ENCODE measurements around the gene RAB3IL1. TPM values are rescaled to one million over a fixed set of nuclear protein-coding genes. Genes with fewer than 3 reads are reported as not detected.
"Not testable (repeated sequence)": the region's sequence is repeated elsewhere in the genome, so short reads cannot be mapped to it uniquely, and the experiment has no call there.

Gene RAB3IL1
- total RNA-seq, 1 donor from 2014 or later: 44.2 TPM

DNA sequence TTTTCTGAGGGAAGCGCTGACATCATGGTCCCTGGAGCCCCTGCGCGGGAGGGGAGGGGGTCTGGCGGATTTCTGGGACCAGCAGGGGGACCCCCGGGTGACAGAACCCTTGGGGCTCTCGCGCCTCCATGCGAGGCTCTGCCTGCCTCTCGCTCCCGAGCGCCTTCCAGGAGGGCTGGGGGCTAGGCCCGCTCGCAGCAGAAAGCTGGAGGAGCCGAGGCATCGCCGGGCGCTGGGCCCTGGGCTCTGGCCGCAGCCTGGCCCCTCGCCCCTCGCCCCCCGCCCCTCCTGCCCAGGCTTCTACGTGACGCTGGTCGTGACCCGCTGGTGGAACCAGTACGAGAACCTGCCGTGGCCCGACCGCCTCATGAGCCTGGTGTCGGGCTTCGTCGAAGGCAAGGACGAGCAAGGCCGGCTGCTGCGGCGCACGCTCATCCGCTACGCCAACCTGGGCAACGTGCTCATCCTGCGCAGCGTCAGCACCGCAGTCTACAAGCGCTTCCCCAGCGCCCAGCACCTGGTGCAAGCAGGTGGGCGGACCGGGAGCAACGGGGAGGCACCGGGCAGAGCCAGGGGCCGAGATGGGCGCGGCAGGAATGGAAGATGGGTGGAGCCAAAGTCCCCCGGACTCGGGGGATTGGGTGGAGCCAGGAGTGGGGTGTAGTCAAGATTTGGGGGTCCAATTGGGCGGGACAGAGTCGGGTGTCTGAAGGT lies 38.2 kb upstream of the RAB3IL1 start:
- Mint-ChIP-seq H3K27me3 (ENCODE audit: unreplicated experiment) (no peaks in the 10 kb centered on the region), H3K4me3 (ENCODE audit: unreplicated experiment) (no peak overlapping the region), H3K4me1 (ENCODE audit: unreplicated experiment) (peaks cover 9% of the 10 kb centered on the region), H3K27ac (ENCODE audit: unreplicated experiment) (peak overlapping the region; percentile 59), H3K36me3 (ENCODE audit: unreplicated experiment) (peaks cover 3% of the 10 kb centered on the region), H3K9me3 (ENCODE audit: unreplicated experiment) (no peaks in the 10 kb centered on the region)
- DNase-seq (ENCODE audit: extremely low spot score, unreplicated experiment): peak; percentile 80
- TF ChIP-seq, protein P1, sequence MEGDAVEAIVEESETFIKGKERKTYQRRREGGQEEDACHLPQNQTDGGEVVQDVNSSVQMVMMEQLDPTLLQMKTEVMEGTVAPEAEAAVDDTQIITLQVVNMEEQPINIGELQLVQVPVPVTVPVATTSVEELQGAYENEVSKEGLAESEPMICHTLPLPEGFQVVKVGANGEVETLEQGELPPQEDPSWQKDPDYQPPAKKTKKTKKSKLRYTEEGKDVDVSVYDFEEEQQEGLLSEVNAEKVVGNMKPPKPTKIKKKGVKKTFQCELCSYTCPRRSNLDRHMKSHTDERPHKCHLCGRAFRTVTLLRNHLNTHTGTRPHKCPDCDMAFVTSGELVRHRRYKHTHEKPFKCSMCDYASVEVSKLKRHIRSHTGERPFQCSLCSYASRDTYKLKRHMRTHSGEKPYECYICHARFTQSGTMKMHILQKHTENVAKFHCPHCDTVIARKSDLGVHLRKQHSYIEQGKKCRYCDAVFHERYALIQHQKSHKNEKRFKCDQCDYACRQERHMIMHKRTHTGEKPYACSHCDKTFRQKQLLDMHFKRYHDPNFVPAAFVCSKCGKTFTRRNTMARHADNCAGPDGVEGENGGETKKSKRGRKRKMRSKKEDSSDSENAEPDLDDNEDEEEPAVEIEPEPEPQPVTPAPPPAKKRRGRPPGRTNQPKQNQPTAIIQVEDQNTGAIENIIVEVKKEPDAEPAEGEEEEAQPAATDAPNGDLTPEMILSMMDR (IDR thresholded peaks at IDR 0.05): no peak

DNA sequence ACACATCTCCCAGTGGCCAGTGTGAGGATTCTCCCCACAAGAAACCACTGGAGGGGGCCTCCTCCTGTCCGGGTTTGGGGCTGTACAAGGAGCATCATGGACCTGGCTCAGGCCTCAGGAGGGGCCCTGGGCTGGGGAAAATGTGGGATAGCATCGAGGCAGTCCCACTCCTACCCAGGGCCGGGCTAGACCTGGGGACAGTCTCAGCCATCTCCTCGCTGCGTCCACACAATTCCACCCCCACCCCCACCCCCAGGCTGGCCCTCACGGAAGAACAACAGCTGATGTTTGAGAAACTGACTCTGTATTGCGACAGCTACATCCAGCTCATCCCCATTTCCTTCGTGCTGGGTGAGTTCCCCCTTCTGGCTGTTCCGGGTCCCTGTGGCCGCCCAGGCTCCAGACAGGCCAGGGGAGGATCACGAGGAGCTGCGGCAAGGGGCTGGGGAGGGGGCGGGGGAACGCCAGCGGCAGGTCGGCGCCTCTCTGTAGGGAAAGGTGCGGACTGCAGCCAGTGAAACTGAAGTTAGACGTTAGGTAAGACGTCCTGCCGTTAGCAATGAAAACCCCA lies 37.6 kb upstream of the RAB3IL1 start:
- H3K27me3 Mint-ChIP-seq (ENCODE audit: unreplicated experiment): no peaks in the 10 kb centered on the region
- H3K27ac Mint-ChIP-seq (ENCODE audit: unreplicated experiment): peak overlapping the region; percentile 59
- DNase-seq (ENCODE audit: extremely low spot score, unreplicated experiment): peak; percentile 83
- peaks cover 3% of the 10 kb centered on the region for H3K36me3 Mint-ChIP-seq (ENCODE audit: unreplicated experiment)
- no peaks in the 10 kb centered on the region for H3K9me3 Mint-ChIP-seq (ENCODE audit: unreplicated experiment)
- TF ChIP-seq, protein P1 (IDR thresholded peaks at IDR 0.05): peak; percentile 41
- H3K4me1 Mint-ChIP-seq (ENCODE audit: unreplicated experiment): peaks cover 14% of the 10 kb centered on the region
- H3K4me3 Mint-ChIP-seq (ENCODE audit: unreplicated experiment): no peak overlapping the region

DNA sequence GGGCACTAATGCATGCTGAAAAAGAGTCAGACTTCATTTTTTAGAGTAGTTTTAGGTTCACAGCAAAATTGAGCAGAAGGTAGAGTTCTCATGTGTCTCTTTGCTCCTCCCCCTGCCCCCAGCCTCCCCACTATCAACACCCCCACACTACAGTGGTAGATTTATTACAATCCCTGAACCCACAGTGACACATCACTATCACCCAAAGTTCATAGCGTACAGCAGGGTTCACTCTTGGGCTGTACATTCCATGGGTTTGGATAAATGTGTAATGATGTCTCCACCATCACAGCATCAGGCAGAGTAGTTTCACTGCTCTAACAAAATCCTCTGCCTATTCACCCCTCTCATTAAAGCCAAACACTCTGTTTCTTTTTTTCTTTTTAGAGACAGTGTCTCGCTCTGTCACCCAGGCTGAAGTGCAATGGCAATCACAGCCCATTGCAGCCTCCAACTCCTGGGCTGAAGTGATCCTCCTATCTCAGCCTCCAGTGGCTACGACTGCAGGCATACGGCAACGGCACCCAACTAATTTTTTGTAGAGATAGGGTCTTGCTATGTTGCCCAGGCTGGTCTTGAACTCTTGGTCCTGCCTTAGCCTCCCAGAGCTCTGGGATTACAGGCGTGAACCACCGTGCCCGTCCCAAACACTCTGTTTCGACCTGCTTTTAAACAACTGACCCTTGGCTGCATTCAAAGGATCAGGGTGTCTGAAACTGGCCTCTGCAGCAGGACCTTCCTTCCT lies 36.9 kb upstream of the RAB3IL1 start:
- Mint-ChIP-seq H3K4me1 (ENCODE audit: unreplicated experiment) (peaks cover 21% of the 10 kb centered on the region), H3K27ac (ENCODE audit: unreplicated experiment) (no peak overlapping the region)

DNA sequence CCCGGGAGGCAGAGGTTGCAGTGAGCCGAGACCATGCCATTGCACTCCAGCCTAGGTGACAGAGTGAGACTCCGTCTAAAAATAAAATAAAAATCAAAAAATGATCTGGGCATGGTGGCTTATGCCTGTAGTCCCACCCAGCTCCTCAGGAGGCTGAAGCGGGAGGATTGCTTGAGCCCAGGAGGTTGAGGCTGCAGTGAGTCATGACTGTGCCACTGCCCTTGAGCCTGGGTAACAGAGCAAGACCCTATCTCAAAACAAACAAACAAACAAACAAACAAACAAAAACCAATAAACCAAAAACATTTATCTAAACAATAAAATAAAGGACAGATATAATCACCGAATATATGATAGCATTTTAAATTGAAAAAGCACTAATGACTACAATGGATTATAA lies 36.3 kb upstream of the RAB3IL1 start:
- H3K36me3 Mint-ChIP-seq (ENCODE audit: unreplicated experiment); H3K9me3 Mint-ChIP-seq (ENCODE audit: unreplicated experiment); H3K27ac Mint-ChIP-seq (ENCODE audit: unreplicated experiment); H3K27me3 Mint-ChIP-seq (ENCODE audit: unreplicated experiment); H3K4me3 Mint-ChIP-seq (ENCODE audit: unreplicated experiment): not testable (repeated sequence)
- H3K4me1 Mint-ChIP-seq (ENCODE audit: unreplicated experiment): peaks cover 25% of the 10 kb centered on the region
- DNase-seq (ENCODE audit: extremely low spot score, unreplicated experiment): peak; percentile 21

More for the DNA sequence above, 36.9 kb upstream of the RAB3IL1 start:
- Mint-ChIP-seq H3K4me3 (ENCODE audit: unreplicated experiment) (no peak overlapping the region), H3K9me3 (ENCODE audit: unreplicated experiment) (no peaks in the 10 kb centered on the region), H3K36me3 (ENCODE audit: unreplicated experiment) (peaks cover 3% of the 10 kb centered on the region), H3K27me3 (ENCODE audit: unreplicated experiment) (no peaks in the 10 kb centered on the region)
- TF ChIP-seq, protein P1 (IDR thresholded peaks at IDR 0.05): no peak
- DNase-seq (ENCODE audit: extremely low spot score, unreplicated experiment): no peak

DNA sequence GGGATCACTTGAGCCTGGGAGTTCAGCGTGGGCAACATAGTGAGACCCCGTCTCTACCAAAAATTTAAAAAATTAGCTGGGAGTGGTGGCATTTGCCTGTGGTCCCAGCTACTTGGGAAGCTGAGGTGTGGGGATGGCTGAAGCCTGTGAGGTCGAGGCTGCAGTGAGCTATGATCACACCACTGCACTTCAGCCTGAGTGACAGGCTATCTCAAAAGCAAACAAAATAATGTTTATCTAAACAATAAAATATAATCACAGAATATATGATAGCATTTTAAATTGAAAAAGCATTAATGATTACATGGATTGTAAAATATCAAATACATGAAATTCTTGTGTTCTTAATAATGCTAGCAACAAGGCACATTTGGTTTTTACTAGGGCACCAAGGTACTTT lies 35.5 kb upstream of the RAB3IL1 start:
- Mint-ChIP-seq H3K4me1 (ENCODE audit: unreplicated experiment) (peaks cover 30% of the 10 kb centered on the region), H3K27me3 (ENCODE audit: unreplicated experiment) (no peaks in the 10 kb centered on the region), H3K4me3 (ENCODE audit: unreplicated experiment) (no peak overlapping the region), H3K36me3 (ENCODE audit: unreplicated experiment) (no peaks in the 10 kb centered on the region), H3K27ac (ENCODE audit: unreplicated experiment) (no peak overlapping the region), H3K9me3 (ENCODE audit: unreplicated experiment) (no peaks in the 10 kb centered on the region)
- DNase-seq (ENCODE audit: extremely low spot score, unreplicated experiment): no peak
- TF ChIP-seq, protein P1 (IDR thresholded peaks at IDR 0.05): no peak

Measured in osteocyte (in vitro differentiated cells).